ENCODE measurements around the gene IKBKE.

The IKBKE gene

GRCh38 chr1:206455666-206456344, 14.5 kb upstream of the IKBKE start:
- no peak for DNase-seq

GRCh38 chr1:206456577-206457370, 13.5 kb upstream of the IKBKE start:
- no peak for DNase-seq

- no peak for DNase-seq
Measured at GRCh38 chr1:206457408-206458120, 12.7 kb upstream of the IKBKE start.

- no peak for DNase-seq
Measured at GRCh38 chr1:206459703-206460102, 10.6 kb upstream of the IKBKE start.

- DNase-seq = no peak
Measured at GRCh38 chr1:206460836-206461426, 9.3 kb upstream of the IKBKE start.

- DNase-seq = peak; percentile 77
Measured at GRCh38 chr1:206461602-206462455, 8.4 kb upstream of the IKBKE start.

GRCh38 chr1:206463137-206463536, 7.1 kb upstream of the IKBKE start:
- DNase-seq = no peak

- DNase-seq = no peak
Measured at GRCh38 chr1:206463911-206464310, 6.4 kb upstream of the IKBKE start.

- no peak for DNase-seq
Measured at GRCh38 chr1:206464456-206464964, 5.8 kb upstream of the IKBKE start.

GRCh38 chr1:206465951-206466350, 4.3 kb upstream of the IKBKE start:
- DNase-seq = no peak

GRCh38 chr1:206466840-206467649, 3.2 kb upstream of the IKBKE start:
- no peak for DNase-seq

GRCh38 chr1:206467915-206468314, 2.4 kb upstream of the IKBKE start:
- no peak for DNase-seq

- no peak for DNase-seq
Measured at GRCh38 chr1:206468571-206468970, 1.7 kb upstream of the IKBKE start.

- no peak for DNase-seq
Measured at GRCh38 chr1:206469411-206469932, 804 bp upstream of the IKBKE start.

GRCh38 chr1:206470692-206471414, 577 bp downstream of the IKBKE start:
- DNase-seq = peak; percentile 32

GRCh38 chr1:206471415-206471801, 1.1 kb downstream of the IKBKE start:
- DNase-seq = no peak

- no peak for DNase-seq
Measured at GRCh38 chr1:206472024-206472423, 1.7 kb downstream of the IKBKE start.

GRCh38 chr1:206472454-206472853, 2.2 kb downstream of the IKBKE start:
- DNase-seq = no peak

GRCh38 chr1:206472886-206473285, 2.6 kb downstream of the IKBKE start:
- no peak for DNase-seq

GRCh38 chr1:206476058-206476457, 5.8 kb downstream of the IKBKE start:
- DNase-seq = no peak

All from activated CD4-positive, alpha-beta T cell treated with anti-CD3 and anti-CD28 coated beads, Interleukin-2, amount 50 U/mL, for 1 hour (primary cell).